Measurements from ENCODE around the gene MLN.

- TF ChIP-seq CTCF (IDR thresholded peaks at IDR 0.05) = no peak
- no peak for TF ChIP-seq TAF1 (IDR thresholded peaks at IDR 0.05; ENCODE audit: borderline replicate concordance, low read depth, low read length)
- TF ChIP-seq POLR2AphosphoS5 (IDR thresholded peaks at IDR 0.05; ENCODE audit: low read depth, low read length) = no peak
- no peak for TF ChIP-seq FOXJ3 (CRISPR knock-in tag; IDR thresholded peaks at IDR 0.05)
- TF ChIP-seq JUND (IDR thresholded peaks at IDR 0.05) = no peak
- TF ChIP-seq SIN3A (IDR thresholded peaks at IDR 0.05; ENCODE audit: borderline replicate concordance, low read depth, low read length) = no peak
- TF ChIP-seq RFX5 (IDR thresholded peaks at IDR 0.05; ENCODE audit: low read length) = no peak
- no peak for TF ChIP-seq YY1 (IDR thresholded peaks at IDR 0.05; ENCODE audit: low read depth)
- no peak for TF ChIP-seq RXRA (IDR thresholded peaks at IDR 0.05; ENCODE audit: borderline replicate concordance, low read depth)
- no peak for TF ChIP-seq RAD21 (IDR thresholded peaks at IDR 0.05; ENCODE audit: low read length)
- TF ChIP-seq SMC3 (IDR thresholded peaks at IDR 0.05; ENCODE audit: low read depth, low read length) = no peak
- TF ChIP-seq USF2 (IDR thresholded peaks at IDR 0.05; ENCODE audit: borderline replicate concordance, low read depth, low read length) = no peak
Measured at GRCh38 chr6:33834401-33835392, 30.9 kb upstream of the MLN start.

Data from SK-N-SH (cell line).